Measurements from ENCODE around the gene CALCOCO1.
"Not testable (repeated sequence)": the region's sequence is repeated elsewhere in the genome, so short reads cannot be mapped to it uniquely, and the experiment has no call there.

Gene CALCOCO1

GRCh38 chr12:53733051-53733806, 6.0 kb upstream of the CALCOCO1 start:
- DNase-seq, result peak; percentile 62

- no peak for DNase-seq
Measured at GRCh38 chr12:53729644-53730043, 2.4 kb upstream of the CALCOCO1 start.

- DNase-seq, result no peak
Measured at GRCh38 chr12:53728206-53728605, 954 bp upstream of the CALCOCO1 start.

GRCh38 chr12:53726946-53727309, 324 bp downstream of the CALCOCO1 start:
- no peak for DNase-seq

GRCh38 chr12:53726341-53726740, 911 bp downstream of the CALCOCO1 start:
- DNase-seq, result no peak

GRCh38 chr12:53725824-53726223, 1.4 kb downstream of the CALCOCO1 start:
- no peak for DNase-seq

- DNase-seq, result no peak
Measured at GRCh38 chr12:53722450-53723041, 4.7 kb downstream of the CALCOCO1 start.

GRCh38 chr12:53720946-53721345, 6.3 kb downstream of the CALCOCO1 start:
- no peak for DNase-seq

- no peak for DNase-seq
Measured at GRCh38 chr12:53719649-53720048, 7.6 kb downstream of the CALCOCO1 start.

GRCh38 chr12:53718567-53718966, 8.7 kb downstream of the CALCOCO1 start:
- not testable (repeated sequence) for DNase-seq

GRCh38 chr12:53717319-53717718, 9.9 kb downstream of the CALCOCO1 start:
- no peak for DNase-seq

GRCh38 chr12:53714004-53714403, 13.2 kb downstream of the CALCOCO1 start:
- no peak for DNase-seq

GRCh38 chr12:53713516-53713915, 13.7 kb downstream of the CALCOCO1 start:
- DNase-seq, result no peak

- no peak for DNase-seq
Measured at GRCh38 chr12:53712059-53712643, 15.1 kb downstream of the CALCOCO1 start.

- DNase-seq, result no peak
Measured at GRCh38 chr12:53710091-53710490, 17.2 kb downstream of the CALCOCO1 start.

GRCh38 chr12:53709671-53710070, 17.6 kb downstream of the CALCOCO1 start:
- DNase-seq, result no peak

GRCh38 chr12:53706080-53706479, 21.2 kb downstream of the CALCOCO1 start:
- no peak for DNase-seq

GRCh38 chr12:53703756-53704155, 23.5 kb downstream of the CALCOCO1 start:
- DNase-seq, result peak; percentile 67

GRCh38 chr12:53701518-53702264, 25.6 kb downstream of the CALCOCO1 start:
- peak; percentile 71 for DNase-seq

- no peak for DNase-seq
Measured at GRCh38 chr12:53700567-53700966, 26.7 kb downstream of the CALCOCO1 start.

GRCh38 chr12:53699678-53700025, 27.6 kb downstream of the CALCOCO1 start:
- DNase-seq, result no peak

GRCh38 chr12:53698948-53699677, 28.1 kb downstream of the CALCOCO1 start:
- no peak for DNase-seq

All from fibroblast of skin of scalp (primary cell).